OCI-LY7 (cell line): Measurements from ENCODE around the gene MAGIX. TPM values are rescaled to one million over a fixed set of nuclear protein-coding genes. Genes with fewer than 3 reads are reported as not detected.

ENCODE experiments used
- BruUV-seq: library from RNA; stranded (reverse); fragments of 400-500 nt; replicated peaks from 2 replicates; lab custom pipeline; 2021; lab: Mats Ljungman, UMichigan
- CTCF ChIA-PET: fragments of 300-600 bp; sonication (Branson Sonifier 250); formaldehyde crosslinking; loops from one replicate; lab custom pipeline; 2022; ENCODE audit warnings: antibody characterized with exemption; ENCODE audit not compliant: unreplicated experiment; lab: Charles Lee
- POLR2A ChIA-PET: fragments of 300-600 bp; sonication (Branson Sonifier 250); formaldehyde crosslinking; loops from one replicate; lab custom pipeline; 2022; ENCODE audit warnings: antibody characterized with exemption; lab: Charles Lee
- DNase-seq: peaks from one replicate; pipeline ENCODE4 v3.0.0-alpha.2; 2015; ENCODE audit warnings: low spot score
- H2AFZ ChIP-seq: fragments of 200-600 bp; sonication (generic), shearing (Covaris generic); 2 replicates; pipeline ENCODE4 v1.6.1; 2014; ENCODE audit warnings: mild to moderate bottlenecking, antibody characterized with exemption, low read length, moderate library complexity
- H3K27ac ChIP-seq: fragments of 200-600 bp; sonication (generic); 2 replicates; pipeline ENCODE4 v1.5.1; 2014; ENCODE audit warnings: mixed run types, low read depth, mild to moderate bottlenecking, moderate library complexity, low read length, inconsistent platforms; ENCODE audit not compliant: poor library complexity, severe bottlenecking
- H3K36me3 ChIP-seq: fragments of 200-600 bp; sonication (generic); 2 replicates; pipeline ENCODE4 v1.6.1; 2014; ENCODE audit warnings: mild to moderate bottlenecking, antibody characterized with exemption, low read length, moderate library complexity, mixed read lengths; ENCODE audit not compliant: insufficient read depth
- H3K4me1 ChIP-seq: fragments of 200-600 bp; sonication (generic); 2 replicates; pipeline ENCODE4 v1.5.1; 2014; ENCODE audit warnings: mild to moderate bottlenecking, low read length; ENCODE audit not compliant: insufficient read depth, poor library complexity, severe bottlenecking
- H3K4me2 ChIP-seq: fragments of 200-600 bp; sonication (generic); 2 replicates; pipeline ENCODE4 v1.6.1; 2014; ENCODE audit warnings: mild to moderate bottlenecking, low read length
- H3K4me3 ChIP-seq: fragments of 200-600 bp; sonication (generic); 2 replicates; pipeline ENCODE4 v1.5.1; 2014; ENCODE audit warnings: mild to moderate bottlenecking, low read depth, low read length; ENCODE audit not compliant: poor library complexity, severe bottlenecking
- H3K79me2 ChIP-seq: fragments of 200-600 bp; sonication (generic); 2 replicates; pipeline ENCODE4 v1.6.1; 2016; ENCODE audit warnings: low read depth, mild to moderate bottlenecking, low read length, moderate library complexity, mixed read lengths; ENCODE audit not compliant: insufficient read depth
- H3K9me2 ChIP-seq: fragments of 200-600 bp; sonication (generic); 2 replicates; pipeline ENCODE4 v1.6.1; 2016; ENCODE audit warnings: mild to moderate bottlenecking, low read length, mixed read lengths; ENCODE audit not compliant: insufficient read depth
- H3K9me3 ChIP-seq: fragments of 200-600 bp; sonication (generic); 2 replicates; pipeline ENCODE4 v1.6.1; 2014; ENCODE audit warnings: mild to moderate bottlenecking, mixed run types, low read length, mixed read lengths
- H4K20me1 ChIP-seq: fragments of 200-600 bp; sonication (generic); 2 replicates; pipeline ENCODE4 v1.6.1; 2014; ENCODE audit warnings: mild to moderate bottlenecking, antibody characterized with exemption, low read length, moderate library complexity, mixed read lengths; ENCODE audit not compliant: insufficient read depth
- CTCF ChIP-seq: fragments of 200-600 bp; sonication (generic); conservative IDR thresholded peaks from 2 replicates; pipeline ENCODE4 v1.5.1; 2014; ENCODE audit warnings: mild to moderate bottlenecking, antibody characterized with exemption, low read length, moderate library complexity, mixed read lengths
- EZH2phosphoT487 ChIP-seq: fragments of 200-600 bp; sonication (generic); IDR thresholded peaks from 2 replicates; pipeline ENCODE4 v1.6.1; 2018; ENCODE audit warnings: low read depth, borderline replicate concordance, mild to moderate bottlenecking, mixed run types, antibody characterized with exemption, low read length, moderate library complexity, mixed read lengths
- intact Hi-C: fragments of 100-400 bp; cut with micrococcal nuclease; formaldehyde crosslinking; loops from one replicate; pipeline ENCODE4 v1.10.0; 2022; ENCODE audit not compliant: unreplicated experiment
- small RNA-seq: library from RNA; depleted of rRNA; stranded (forward); fragments of <200 nt; gene quantifications from one replicate; pipeline ENCODE3, GENCODE V24; 2014
- total RNA-seq, 2 experiments: library from RNA; depleted of rRNA in 1 of 2; stranded (reverse); fragments of >200 nt in 1 of 2; shearing (Covaris generic) in 1 of 2; gene quantifications; 2 replicates each; pipeline ENCODE4 v1.2.3, GENCODE V29; 2014 to 2022

Gene MAGIX
- total RNA-seq, 2 experiments from 2014 or later, result 0.85 to 1.7 TPM

GRCh38 chrX:49214996-49215526 is 52.5 kb downstream of the MAGIX start:
- H3K79me2 ChIP-seq, result no peaks in the 10 kb centered on the region
- CTCF ChIA-PET, result no interaction called here
- H3K36me3 ChIP-seq, result no peaks in the 10 kb centered on the region
- H3K27ac ChIP-seq, result no peak overlapping the region
- H4K20me1 ChIP-seq, result no peaks in the 10 kb centered on the region
- no peak for TF ChIP-seq EZH2phosphoT487
- TF ChIP-seq CTCF, result no peak
- H3K4me2 ChIP-seq, result no peak overlapping the region
- BruUV-seq, result no TSS peak
- intact Hi-C loops, result no loop called here
- H3K4me1 ChIP-seq, result no peaks in the 10 kb centered on the region
- no peak overlapping the region for H2AFZ ChIP-seq
- H3K4me3 ChIP-seq, result no peak overlapping the region
- POLR2A ChIA-PET, result no interaction called here
- no peaks in the 10 kb centered on the region for H3K9me3 ChIP-seq
- DNase-seq, result no peak
- no peaks in the 10 kb centered on the region for H3K9me2 ChIP-seq

Small RNAs within 50 kb of the gene (small RNA-seq; reads per million reads assigned to genes)
- not detected for gene RN7SL262P

Other genes starting within 250 kb of the MAGIX start
- 41.7 and 60.3 TPM in 2 replicates for gene PIM2, start 243.7 kb upstream of the MAGIX start, total RNA-seq (2014; rRNA removed; shearing (Covaris generic))
- 146 and 148 TPM in 2 replicates for gene PIM2, start 243.7 kb upstream of the MAGIX start, total RNA-seq (2022)
- 33.3 and 38.5 TPM in 2 replicates for gene OTUD5, start 205.2 kb upstream of the MAGIX start, total RNA-seq (2014; rRNA removed; shearing (Covaris generic))
- 51.7 and 55.7 TPM in 2 replicates for gene OTUD5, start 205.2 kb upstream of the MAGIX start, total RNA-seq (2022)
- gene KCND1, start 190.9 kb upstream of the MAGIX start, total RNA-seq (2014; rRNA removed; shearing (Covaris generic)), result 4.0 and 7.6 TPM in 2 replicates
- gene KCND1, start 190.9 kb upstream of the MAGIX start, total RNA-seq (2022), result 8.8 and 13.6 TPM in 2 replicates
- gene GRIPAP1, start 160.5 kb upstream of the MAGIX start, total RNA-seq (2014; rRNA removed; shearing (Covaris generic)), result 27.5 and 42.7 TPM in 2 replicates
- gene GRIPAP1, start 160.5 kb upstream of the MAGIX start, total RNA-seq (2022), result 95.9 and 98.3 TPM in 2 replicates
- gene TFE3, start 119.4 kb upstream of the MAGIX start, total RNA-seq (2014; rRNA removed; shearing (Covaris generic)), result 7.6 and 10.2 TPM in 2 replicates
- 19.0 and 19.8 TPM in 2 replicates for gene TFE3, start 119.4 kb upstream of the MAGIX start, total RNA-seq (2022)
- gene CCDC120, start 103.8 kb upstream of the MAGIX start, total RNA-seq (2014; rRNA removed; shearing (Covaris generic)), result 0.95 and 1.4 TPM in 2 replicates
- gene CCDC120, start 103.8 kb upstream of the MAGIX start, total RNA-seq (2022), result 3.6 and 4.1 TPM in 2 replicates
- 2.3 and 8.1 TPM in 2 replicates for gene PRAF2, start 88.8 kb upstream of the MAGIX start, total RNA-seq (2014; rRNA removed; shearing (Covaris generic))
- gene PRAF2, start 88.8 kb upstream of the MAGIX start, total RNA-seq (2022), result 17.5 and 20.3 TPM in 2 replicates
- 32.4 and 37.6 TPM in 2 replicates for gene WDR45, start 82.9 kb upstream of the MAGIX start, total RNA-seq (2014; rRNA removed; shearing (Covaris generic))
- 46.2 and 48.7 TPM in 2 replicates for gene WDR45, start 82.9 kb upstream of the MAGIX start, total RNA-seq (2022)
- gene GPKOW, start 39.0 kb upstream of the MAGIX start, total RNA-seq (2014; rRNA removed; shearing (Covaris generic)), result 18.8 and 27.5 TPM in 2 replicates
- gene GPKOW, start 39.0 kb upstream of the MAGIX start, total RNA-seq (2022), result 16.8 and 17.7 TPM in 2 replicates
- 16.7 and 21.2 TPM in 2 replicates for gene PLP2, start 9.1 kb downstream of the MAGIX start, total RNA-seq (2014; rRNA removed; shearing (Covaris generic))
- gene PLP2, start 9.1 kb downstream of the MAGIX start, total RNA-seq (2022), result 54.3 and 56.9 TPM in 2 replicates
- gene PRICKLE3, start 23.6 kb downstream of the MAGIX start, total RNA-seq (2014; rRNA removed; shearing (Covaris generic)), result 9.9 and 10.6 TPM in 2 replicates
- 11.0 and 16.7 TPM in 2 replicates for gene PRICKLE3, start 23.6 kb downstream of the MAGIX start, total RNA-seq (2022)
- gene SYP, start 37.4 kb downstream of the MAGIX start, total RNA-seq (2014; rRNA removed; shearing (Covaris generic)), result 0.79 and 2.3 TPM in 2 replicates
- gene SYP, start 37.4 kb downstream of the MAGIX start, total RNA-seq (2022), result 2.3 and 2.9 TPM in 2 replicates
- not detected in 2 replicates for gene CACNA1F, start 70.6 kb downstream of the MAGIX start, total RNA-seq (2014; rRNA removed; shearing (Covaris generic))
- not detected in 2 replicates for gene CACNA1F, start 70.6 kb downstream of the MAGIX start, total RNA-seq (2022)
- gene CCDC22, start 72.7 kb downstream of the MAGIX start, total RNA-seq (2014; rRNA removed; shearing (Covaris generic)), result not detected in 2 replicates
- 10.8 and 13.7 TPM in 2 replicates for gene CCDC22, start 72.7 kb downstream of the MAGIX start, total RNA-seq (2022)
- 0.06 TPM in 1 of 2 replicates, not detected in the other for gene FOXP3, start 102.0 kb downstream of the MAGIX start, total RNA-seq (2014; rRNA removed; shearing (Covaris generic))
- 0.57 and 0.59 TPM in 2 replicates for gene FOXP3, start 102.0 kb downstream of the MAGIX start, total RNA-seq (2022)
- gene PPP1R3F, start 107.0 kb downstream of the MAGIX start, total RNA-seq (2014; rRNA removed; shearing (Covaris generic)), result 5.1 and 11.8 TPM in 2 replicates
- 5.3 and 5.5 TPM in 2 replicates for gene PPP1R3F, start 107.0 kb downstream of the MAGIX start, total RNA-seq (2022)
- not detected in 2 replicates for gene GAGE10, start 140.9 kb downstream of the MAGIX start, total RNA-seq (2014; rRNA removed; shearing (Covaris generic))
- not detected in 2 replicates for gene GAGE10, start 140.9 kb downstream of the MAGIX start, total RNA-seq (2022)
- not detected in 2 replicates for gene GAGE12J, start 159.3 kb downstream of the MAGIX start, total RNA-seq (2014; rRNA removed; shearing (Covaris generic))
- gene GAGE12J, start 159.3 kb downstream of the MAGIX start, total RNA-seq (2022), result not detected in 2 replicates
- not detected in 2 replicates for gene GAGE13, start 168.8 kb downstream of the MAGIX start, total RNA-seq (2014; rRNA removed; shearing (Covaris generic))
- not detected in 2 replicates for gene GAGE13, start 168.8 kb downstream of the MAGIX start, total RNA-seq (2022)